ENCODE results near the gene TAC3.
A peak's percentile ranks its signal among the peaks of the same experiment; 100 is the strongest.
"Not testable (repeated sequence)": the region's sequence is repeated elsewhere in the genome, so short reads cannot be mapped to it uniquely, and the experiment has no call there.

Gene TAC3

DNA sequence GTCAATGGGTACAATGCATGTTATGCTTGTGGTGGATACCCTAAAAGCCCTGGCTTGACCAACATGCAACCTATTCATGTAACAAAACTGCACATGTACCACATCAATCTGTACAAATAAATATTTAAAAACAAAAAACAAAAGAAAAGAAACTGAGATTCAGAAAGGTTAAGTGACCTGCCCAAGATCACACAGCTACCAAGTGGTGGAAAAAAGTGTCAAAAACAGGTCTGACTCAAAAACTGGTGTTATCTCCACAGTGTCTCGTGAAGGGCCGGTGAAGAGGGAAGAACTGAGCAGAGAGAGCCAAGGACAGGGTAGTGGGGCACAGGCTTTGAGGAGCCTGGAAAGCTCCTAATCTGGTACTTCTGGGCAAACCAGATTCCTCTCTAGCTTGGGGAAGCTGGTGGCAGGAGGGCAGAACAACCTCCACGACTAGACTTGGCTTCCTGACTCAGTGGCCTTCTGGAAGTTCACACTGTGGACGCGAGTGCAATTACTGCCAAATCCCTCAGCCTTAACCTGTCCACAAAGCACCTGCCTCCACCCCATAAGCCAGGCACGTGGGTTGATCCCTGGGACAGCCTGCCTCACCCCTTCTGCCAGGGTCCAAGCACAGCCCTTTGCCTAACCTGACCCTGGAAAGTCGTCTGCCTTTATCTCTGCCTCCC is 25.5 kb downstream of the TAC3 start:
- DNase-seq, result no peak
- TF ChIP-seq POLR2A (IDR thresholded peaks at IDR 0.05; ENCODE audit: low read length) (no peak), GATA1 (IDR thresholded peaks at IDR 0.05; ENCODE audit: low read depth, low read length) (no peak)

DNA sequence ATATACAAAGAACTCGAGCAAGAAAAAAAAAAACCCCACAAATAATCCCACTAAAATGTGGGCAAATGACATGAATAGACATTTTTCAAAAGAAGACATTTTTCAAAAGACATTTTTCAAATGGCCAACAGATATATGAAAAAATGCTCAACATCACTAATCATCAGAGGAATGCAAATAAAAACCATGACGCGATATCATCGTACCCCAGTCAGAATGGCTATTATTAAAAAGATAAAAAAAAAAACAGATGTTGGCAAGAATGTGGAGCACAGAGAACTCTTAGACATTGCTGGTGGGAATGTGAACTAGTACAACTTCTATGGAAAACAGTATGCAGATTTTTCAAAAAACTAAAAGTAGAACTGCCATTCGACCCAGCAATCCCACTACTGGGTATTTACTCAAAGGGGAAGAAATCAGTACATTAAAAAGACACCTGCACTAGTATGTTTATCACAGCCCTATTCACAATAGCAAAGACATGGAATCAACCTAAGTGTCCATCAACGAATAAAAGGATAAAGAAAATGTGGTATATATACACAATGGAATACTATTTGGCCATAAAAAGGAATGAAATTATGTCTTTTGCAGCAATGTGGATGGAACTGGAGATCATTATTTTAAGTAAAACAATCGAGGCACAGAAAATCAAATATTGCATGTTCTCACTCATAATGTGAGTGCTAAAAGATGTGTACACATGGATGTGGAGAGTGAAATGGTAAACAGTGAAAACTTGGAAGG is 26.3 kb downstream of the TAC3 start:
- no peak for DNase-seq

DNA sequence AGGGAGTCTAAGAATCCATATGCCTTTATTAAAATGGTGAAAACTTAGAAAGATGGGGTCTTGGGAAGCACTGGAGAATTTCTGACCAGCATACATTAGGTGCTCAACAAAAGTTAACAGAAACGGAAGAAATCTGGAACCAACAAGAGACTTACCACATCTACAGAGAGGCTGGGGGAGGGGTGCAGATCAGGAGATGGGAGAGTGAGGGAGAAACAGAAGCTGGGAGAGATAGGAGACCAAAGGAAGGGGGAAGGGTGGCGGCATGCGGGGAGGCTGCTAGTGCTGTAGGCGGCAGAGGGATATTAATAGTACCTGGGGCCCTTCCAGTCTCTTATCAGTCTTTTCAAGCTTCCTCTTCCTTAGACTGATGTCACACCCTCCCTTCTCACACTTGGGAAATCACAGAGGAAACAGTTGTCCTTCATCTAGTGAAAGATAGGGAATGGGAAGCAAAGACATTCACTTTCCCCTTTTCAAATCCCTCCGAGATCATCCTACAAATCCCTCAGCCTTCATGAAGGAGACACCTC is 28.1 kb downstream of the TAC3 start:
- TF ChIP-seq GATA1 (IDR thresholded peaks at IDR 0.05; ENCODE audit: low read depth, low read length) (no peak), POLR2A (IDR thresholded peaks at IDR 0.05; ENCODE audit: low read length) (no peak)
- peak; percentile 67 to 82 for DNase-seq

More for the DNA sequence above, 26.3 kb downstream of the TAC3 start:
- no peak for TF ChIP-seq POLR2A (IDR thresholded peaks at IDR 0.05; ENCODE audit: low read length)
- no peak for TF ChIP-seq GATA1 (IDR thresholded peaks at IDR 0.05; ENCODE audit: low read depth, low read length)

DNA sequence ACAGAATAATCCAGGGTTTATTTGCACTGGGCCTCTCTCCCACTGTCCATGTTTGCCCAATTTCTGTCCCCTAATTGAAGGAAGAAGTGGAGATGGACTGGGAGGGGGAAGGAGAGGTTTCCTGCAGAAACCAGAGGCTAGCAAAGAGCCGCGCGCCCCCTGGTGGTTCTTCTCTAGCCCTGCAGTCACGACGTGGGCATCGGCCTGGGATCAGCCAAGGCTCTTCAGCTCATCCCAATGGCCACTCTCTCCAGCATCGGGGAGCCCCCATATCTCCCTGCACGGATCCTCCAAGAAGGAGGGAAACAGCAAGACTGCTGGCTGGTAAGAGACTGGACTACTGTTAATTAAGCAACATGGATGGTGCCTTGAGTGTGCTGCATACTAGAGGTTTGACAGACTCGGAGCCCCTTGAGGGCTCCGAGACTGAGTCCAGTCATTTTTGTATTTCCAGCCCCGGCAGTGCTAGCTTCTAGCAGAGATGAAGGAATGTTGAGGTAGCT is 28.7 kb downstream of the TAC3 start:
- DNase-seq, result peak; percentile 80 to 88
- TF ChIP-seq POLR2A (IDR thresholded peaks at IDR 0.05; ENCODE audit: low read length) (no peak), GATA1 (IDR thresholded peaks at IDR 0.05; ENCODE audit: low read depth, low read length) (no peak)

DNA sequence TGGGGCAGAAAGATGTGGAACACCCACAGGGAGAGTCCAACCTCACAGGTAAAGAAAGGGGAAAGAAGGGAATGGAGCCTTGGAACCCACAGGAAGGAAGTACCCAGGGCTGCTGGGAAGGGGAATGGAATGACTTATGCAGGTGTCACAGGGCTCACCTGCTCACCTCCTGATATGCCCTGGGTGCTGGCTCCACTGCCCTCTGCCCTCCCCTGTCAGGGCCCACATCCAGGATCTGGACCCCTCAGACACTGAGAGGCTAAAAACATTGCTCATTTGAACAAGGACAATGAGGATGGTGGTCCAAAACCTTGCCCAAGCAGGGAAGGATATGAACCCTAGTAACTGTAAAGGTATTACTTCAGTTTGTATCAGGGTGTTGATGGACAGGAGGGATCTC is 29.3 kb downstream of the TAC3 start:
- no peak for DNase-seq
- no peak for TF ChIP-seq POLR2A (IDR thresholded peaks at IDR 0.05; ENCODE audit: low read length)
- no peak for TF ChIP-seq GATA1 (IDR thresholded peaks at IDR 0.05; ENCODE audit: low read depth, low read length)

DNA sequence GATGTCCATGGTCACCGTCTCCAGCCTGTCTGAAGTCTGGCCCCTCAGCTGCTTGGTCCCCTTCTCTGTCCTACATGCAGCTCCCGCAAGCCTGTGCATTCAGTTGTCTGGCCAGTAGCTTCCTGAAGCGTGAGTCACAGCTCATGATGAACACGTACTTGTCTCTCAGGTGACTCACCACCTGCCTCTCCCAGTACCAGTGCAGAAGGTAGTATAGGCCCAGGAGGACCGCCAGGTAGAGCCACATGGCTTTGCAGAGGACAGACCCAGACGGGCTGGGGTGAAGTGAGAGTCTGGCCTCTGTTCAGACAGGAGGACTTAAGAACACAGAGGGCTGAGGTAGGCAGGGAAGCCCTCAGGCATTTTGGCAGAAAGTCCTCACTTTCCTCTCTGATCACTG is 30.6 kb downstream of the TAC3 start:
- DNase-seq, result not testable (repeated sequence)

DNA sequence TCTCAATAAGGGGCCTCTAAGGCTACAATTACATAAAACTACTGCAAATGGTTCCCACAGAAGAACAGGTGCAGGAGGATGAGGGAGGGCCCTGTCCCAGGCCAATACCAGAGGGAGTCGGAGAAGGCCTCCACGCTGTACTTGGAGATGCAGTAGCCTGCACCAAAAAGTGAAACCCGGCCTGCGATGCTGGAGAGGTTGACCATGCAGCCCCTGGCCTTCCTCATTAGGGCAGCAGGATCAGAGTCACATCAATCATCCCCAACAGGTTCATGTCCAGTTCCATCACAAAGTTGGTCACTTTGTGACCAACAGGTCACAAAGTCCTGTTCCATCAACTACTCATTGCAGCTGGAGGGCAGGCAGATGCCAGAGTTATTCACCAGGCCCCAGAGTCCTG is 32.9 kb downstream of the TAC3 start:
- DNase-seq, result no peak
- TF ChIP-seq POLR2A (IDR thresholded peaks at IDR 0.05; ENCODE audit: low read length) (no peak), GATA1 (IDR thresholded peaks at IDR 0.05; ENCODE audit: low read depth, low read length) (no peak)

DNA sequence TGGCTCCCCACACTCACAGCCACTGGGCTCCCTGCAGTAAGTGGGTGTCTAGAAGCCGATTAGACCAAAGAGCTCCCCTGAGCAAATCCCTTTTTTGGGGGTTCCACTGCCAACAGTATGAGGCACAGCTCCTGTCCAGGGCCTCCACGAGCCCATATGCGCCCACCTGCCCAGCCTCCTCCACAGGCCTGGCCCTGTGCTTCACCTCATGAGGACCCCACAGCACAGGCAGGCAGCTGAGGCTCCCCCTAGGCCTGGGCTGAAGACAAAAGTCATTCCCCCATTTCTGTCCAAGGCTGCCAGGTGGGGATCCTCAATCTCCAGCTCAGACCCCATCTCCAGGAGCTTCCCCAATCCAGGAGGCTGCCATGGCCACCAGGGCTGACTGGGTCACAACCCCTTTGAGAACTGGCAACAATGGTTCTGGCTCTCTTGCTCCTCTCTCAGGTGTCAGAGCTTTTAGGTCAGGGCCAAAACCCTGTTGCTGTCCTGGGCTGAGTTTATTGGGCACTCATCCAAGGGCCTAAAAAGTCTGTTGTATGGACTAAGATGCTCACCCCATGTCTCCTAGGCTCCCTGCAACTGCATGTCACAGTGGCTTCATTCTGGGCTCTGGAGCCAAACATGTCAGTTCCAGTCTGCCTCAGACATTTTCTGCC is 33.6 kb downstream of the TAC3 start:
- not testable (repeated sequence) for DNase-seq

DNA sequence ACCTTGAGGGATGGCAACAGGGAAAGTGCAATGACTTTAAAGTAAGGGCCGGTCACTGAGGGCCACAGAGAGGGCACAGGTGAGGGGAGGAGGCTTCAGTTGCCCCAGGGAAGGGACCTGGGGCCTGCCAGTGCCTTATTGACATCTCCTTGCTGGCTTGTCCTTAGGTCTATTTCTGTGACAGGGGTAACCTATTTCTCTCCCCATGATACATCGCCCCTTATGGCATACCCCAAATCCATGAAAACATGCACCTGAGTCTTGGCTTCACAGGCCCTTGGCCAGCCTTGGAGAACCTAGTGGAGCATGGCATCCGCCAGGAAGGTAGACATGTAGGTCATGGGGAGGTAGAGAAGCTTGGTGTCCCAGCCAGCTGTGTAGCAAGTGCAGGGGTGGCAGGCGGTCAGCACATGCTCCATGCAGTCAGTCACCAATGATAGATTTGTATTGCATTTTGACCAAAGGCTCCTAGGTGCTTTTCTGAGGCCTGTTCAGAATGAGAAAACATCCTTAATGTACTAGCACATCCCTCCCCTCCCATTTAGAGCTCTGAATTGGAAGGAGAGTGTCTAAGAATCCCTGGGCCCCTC is 35.3 kb downstream of the TAC3 start:
- TF ChIP-seq GATA1 (IDR thresholded peaks at IDR 0.05; ENCODE audit: low read depth, low read length) (no peak), POLR2A (IDR thresholded peaks at IDR 0.05; ENCODE audit: low read length) (no peak)
- DNase-seq, result no peak

DNA sequence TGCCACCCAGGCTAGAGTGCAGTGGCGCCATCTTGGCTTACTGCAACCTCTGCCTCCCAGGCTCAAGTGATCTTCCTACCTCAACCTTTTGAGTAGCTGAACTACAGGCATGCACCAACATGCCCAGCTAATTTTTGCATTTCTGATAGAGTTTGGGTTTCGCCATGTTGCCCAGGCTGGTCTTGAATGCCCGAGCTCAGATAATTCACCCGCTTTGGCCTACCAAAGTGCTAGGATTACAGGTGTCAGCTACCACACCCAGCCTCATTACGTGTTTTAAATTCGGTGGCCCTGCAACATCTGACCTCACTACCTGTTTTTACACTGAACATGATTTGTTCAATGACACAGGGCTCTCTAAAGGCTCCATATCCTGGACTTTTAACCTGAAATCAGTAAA is 36.1 kb downstream of the TAC3 start:
- no peak for DNase-seq
- TF ChIP-seq POLR2A (IDR thresholded peaks at IDR 0.05; ENCODE audit: low read length), result no peak
- no peak for TF ChIP-seq GATA1 (IDR thresholded peaks at IDR 0.05; ENCODE audit: low read depth, low read length)

DNA sequence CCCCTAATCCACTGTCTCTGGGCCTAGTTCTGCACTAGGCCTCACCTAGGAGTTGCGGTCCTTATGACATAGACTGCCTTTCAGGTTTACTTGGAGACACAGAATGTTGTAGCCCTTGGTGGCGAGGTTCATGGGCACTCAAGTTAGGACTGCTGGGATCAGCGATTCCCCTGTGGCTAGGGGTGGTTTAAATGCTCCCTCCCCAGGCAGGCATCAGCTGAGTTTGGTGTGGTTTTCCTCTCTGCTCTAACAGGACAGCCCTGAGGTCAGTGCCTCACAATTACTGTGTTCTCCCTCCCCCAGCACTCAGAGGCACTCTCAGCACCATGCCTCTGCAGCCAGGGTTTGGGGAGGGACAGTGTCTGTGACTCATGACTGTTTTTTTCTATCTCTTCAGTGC is 36.7 kb downstream of the TAC3 start:
- TF ChIP-seq POLR2A (IDR thresholded peaks at IDR 0.05; ENCODE audit: low read length) (no peak), GATA1 (IDR thresholded peaks at IDR 0.05; ENCODE audit: low read depth, low read length) (no peak)
- DNase-seq, result no peak

DNA sequence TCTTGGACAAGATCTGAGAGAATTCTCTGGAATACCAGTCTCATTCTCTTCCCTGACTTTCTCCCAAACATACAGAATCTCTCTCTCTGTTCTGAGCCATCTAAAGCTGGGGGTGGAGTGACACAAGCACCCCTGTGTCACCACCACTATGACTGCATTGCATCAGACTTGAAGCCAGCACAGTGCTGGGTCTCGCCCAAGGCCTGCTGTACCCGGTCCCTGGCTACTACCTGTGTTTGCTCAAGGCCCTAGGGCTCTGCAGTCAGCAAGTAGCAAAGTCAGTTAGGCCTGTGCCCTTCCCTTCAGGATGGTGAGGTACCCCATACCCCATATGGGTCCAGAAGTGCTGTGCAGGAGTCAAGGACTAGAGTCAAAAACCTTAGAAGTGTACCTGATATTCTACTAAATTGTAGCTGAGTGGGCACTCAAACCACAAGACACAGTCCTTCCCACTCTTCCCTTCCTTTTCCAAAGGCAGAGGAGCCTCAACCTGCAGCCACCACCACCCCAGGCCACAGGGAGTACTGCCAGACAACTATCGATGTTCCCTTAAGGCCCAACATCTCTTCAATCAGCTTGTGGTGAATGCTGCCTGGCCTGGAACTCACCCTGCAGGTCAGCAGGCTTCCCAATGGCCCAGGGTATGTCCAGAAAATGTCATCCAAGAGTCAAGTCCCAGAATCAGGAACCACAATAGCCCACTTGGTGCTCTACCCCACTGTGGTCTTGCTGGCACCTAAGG is 37.8 kb downstream of the TAC3 start:
- TF ChIP-seq POLR2A (IDR thresholded peaks at IDR 0.05; ENCODE audit: low read length), result no peak
- no peak for TF ChIP-seq GATA1 (IDR thresholded peaks at IDR 0.05; ENCODE audit: low read depth, low read length)
- DNase-seq, result no peak

DNA sequence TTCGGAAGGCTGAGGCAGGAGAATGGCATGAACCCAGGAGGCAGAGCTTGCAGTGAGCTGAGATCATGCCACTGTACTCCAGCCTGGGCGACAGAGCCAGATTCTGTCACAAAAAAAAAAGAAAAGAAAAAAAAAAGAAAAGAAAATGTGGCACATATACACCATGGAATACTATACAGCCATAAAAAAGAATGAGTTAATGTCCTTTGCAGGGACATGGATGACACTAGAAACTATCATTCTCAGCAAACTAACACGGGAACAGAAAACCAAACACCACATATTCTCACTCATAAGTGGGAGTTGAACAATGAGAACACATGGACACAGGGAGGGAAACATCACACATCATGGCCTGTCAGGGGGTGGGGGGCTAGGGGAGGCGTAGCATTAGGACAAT is 39.0 kb downstream of the TAC3 start:
- DNase-seq, result not testable (repeated sequence)

DNA sequence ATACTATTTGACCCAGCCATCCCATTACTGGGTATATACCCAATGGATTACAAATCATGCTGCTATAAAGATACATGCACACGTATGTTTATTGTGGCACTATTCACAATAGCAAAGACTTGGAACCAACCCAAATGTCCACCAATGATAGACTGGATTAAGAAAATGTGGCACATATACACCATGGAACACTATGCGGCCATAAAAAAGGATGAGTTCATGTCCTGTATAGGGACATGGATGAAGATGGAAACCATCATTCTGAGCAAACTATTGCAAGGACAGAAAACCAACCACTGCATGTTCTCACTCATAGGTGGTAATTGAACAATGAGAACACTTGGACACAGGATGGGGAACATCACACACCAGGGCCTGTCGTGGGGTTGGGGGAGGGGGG is 42.1 kb downstream of the TAC3 start:
- not testable (repeated sequence) for DNase-seq

DNA sequence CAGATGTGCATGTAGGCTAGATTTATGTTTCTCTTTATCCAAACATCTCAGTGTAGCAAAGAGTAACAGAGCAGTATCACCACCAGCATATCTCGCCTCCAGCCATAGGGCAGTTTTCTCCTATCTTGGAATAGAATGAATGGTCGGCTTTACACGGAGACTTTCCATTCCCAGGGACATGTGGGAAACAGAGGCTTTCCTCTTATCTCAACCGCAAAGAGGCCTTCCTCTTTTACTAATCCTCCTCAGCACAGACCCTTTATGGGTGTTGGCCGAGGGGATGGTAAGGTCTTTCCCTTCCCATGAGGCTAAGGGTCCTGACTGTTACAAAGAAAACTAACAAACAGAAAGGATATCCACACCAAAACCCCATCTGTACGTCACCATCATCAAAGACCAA is 47.4 kb downstream of the TAC3 start:
- DNase-seq, result not testable (repeated sequence)

DNA sequence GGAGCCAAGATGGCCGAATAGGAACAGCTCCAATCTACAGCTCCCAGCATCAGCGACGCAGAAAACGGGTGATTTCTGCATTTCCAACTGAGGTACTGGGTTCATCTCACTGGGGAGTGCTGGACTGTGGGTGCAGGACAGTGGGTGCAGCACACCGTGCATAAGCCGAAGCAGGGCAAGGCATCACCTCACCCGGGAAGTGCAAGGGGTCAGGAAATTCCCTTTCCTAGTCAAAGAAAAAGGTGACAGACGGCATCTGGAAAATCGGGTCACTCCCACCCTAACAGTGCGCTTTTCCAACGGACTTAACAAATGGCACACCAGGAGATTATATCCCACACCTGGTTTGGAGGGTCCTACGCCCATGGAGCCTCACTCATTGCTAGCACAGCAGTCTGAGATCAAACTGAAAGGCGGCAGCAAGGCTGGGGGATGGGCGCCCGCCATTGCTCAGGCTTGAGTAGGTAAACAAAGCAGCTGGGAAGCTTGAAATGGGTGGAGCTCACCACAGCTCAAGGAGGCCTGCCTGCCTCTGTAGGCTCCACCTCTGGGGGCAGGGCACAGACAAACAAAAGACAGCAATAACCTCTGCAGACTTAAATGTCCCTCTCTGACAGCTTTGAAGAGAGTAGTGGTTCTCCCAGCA is 50.2 kb downstream of the TAC3 start:
- DNase-seq, result not testable (repeated sequence)

DNA sequence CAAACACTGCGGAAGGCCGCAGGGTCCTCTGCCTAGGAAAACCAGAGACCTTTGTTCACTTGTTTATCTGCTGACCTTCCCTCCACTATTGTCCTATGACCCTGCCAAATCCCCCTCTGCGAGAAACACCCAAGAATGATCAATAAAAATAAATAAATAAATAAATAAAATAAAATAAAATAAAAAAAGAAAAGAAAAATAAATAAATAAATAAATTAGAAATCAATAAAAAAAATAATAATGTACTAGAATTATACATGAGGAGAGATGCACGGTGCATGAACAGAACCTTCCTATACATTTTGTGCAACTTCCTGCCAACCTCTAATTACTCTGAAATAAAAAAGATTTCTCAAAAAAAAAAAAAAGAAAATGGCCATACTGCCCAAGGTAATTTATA is 51.2 kb downstream of the TAC3 start:
- not testable (repeated sequence) for DNase-seq

DNA sequence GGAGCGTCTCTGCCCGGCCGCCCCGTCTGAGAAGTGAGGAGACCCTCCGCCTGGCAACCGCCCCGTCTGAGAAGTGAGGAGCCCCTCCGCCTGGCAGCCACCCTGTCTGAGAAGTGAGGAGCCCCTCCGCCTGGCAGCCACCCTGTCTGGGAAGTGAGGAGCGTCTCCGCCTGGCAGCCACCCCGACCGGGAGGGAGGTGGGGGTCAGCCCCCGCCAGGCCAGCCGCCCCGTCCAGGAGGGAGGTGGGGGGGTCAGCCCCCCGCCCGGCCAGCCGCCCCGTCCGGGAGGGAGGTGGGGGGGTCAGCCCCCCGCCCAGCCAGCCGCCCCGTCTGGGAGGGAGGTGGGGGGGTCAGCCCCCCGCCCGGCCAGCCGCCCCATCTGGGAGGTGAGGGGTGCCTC is 52.8 kb downstream of the TAC3 start:
- DNase-seq, result not testable (repeated sequence)

DNA sequence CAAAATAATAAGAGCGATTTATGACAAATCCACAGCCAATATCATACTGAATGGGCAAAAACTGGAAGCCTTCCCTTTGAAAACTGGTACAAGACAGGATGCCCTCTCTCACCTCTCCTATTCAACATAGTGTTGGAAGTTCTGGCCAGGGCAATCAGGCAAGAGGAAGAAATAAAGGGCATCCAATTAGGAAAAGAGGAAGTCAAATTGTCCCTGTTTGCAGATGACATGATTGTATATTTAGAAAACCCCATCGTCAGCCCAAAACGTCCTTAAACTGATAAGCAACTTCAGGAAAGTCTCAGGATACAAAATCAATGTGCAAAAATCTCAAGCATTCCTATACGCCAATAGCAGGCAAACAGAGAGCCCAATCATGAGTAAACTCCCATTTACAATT is 54.1 kb downstream of the TAC3 start:
- DNase-seq, result not testable (repeated sequence)
